Mesothelial cell of epicardium (in vitro differentiated cells): Measurements from ENCODE around the gene DHX58. TPM values are rescaled to one million over a fixed set of nuclear protein-coding genes. Genes with fewer than 3 reads are reported as not detected.
A peak's percentile ranks its signal among the peaks of the same experiment; 100 is the strongest.

Experiments used
- DNase-seq, 2 experiments: peaks; one replicate each; pipeline ENCODE4 v3.0.0; 2021; ENCODE audit warnings: low spot score in 2 of 2; ENCODE audit not compliant: unreplicated experiment in 2 of 2
- H3K27ac Mint-ChIP-seq: 2 replicates; pipeline ENCODE4 v1.8.0; 2021; ENCODE audit warnings: mixed read lengths
- H3K27me3 Mint-ChIP-seq: 2 replicates; pipeline ENCODE4 v1.8.0; 2021; ENCODE audit warnings: low read depth, mixed read lengths
- H3K36me3 Mint-ChIP-seq: 2 replicates; pipeline ENCODE4 v1.8.0; 2021; ENCODE audit warnings: mixed read lengths
- H3K4me1 Mint-ChIP-seq: 2 replicates; pipeline ENCODE4 v1.8.0; 2021; ENCODE audit warnings: mixed read lengths
- H3K4me3 Mint-ChIP-seq: 2 replicates; pipeline ENCODE4 v1.8.0; 2021; ENCODE audit warnings: mild to moderate bottlenecking, moderate library complexity, mixed read lengths
- H3K9me3 Mint-ChIP-seq: 2 replicates; pipeline ENCODE4 v1.8.0; 2021; ENCODE audit warnings: mixed read lengths
- total RNA-seq: library from RNA; stranded (reverse); gene quantifications from 3 replicates; pipeline ENCODE4 v1.2.1, GENCODE V29; 2021
- TF ChIP-seq, protein P1 (sequence below): fragments of 200-600 bp; sonication (generic); IDR thresholded peaks from one replicate; pipeline ENCODE4 v1.5.0; 2021; ENCODE audit warnings: antibody characterized with exemption; ENCODE audit not compliant: unreplicated experiment

DHX58 gene
- total RNA-seq, 1 donor from 2014 or later: 11.3 TPM

DNA sequence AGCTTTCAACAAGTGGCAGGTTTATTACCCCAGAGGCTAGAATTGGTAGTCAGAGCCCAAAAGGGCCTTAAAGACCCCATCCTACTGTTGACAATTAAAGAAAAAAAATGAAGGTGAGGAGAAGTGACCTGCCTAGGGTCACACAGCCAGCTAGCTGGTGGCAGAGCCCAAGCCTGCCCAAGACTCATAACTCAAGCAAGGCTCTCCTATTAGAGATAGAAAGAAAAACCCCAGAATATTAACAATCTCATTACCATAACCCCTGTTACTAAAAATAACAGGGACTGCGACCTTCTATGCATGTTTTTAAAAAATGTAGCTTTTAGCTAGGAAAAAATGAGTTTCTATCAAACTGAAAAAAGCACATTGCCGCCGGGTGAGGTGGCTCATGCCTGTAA lies 24.1 kb upstream of the DHX58 start:
- H3K36me3 Mint-ChIP-seq: peaks cover 5% of the 10 kb centered on the region
- H3K27me3 Mint-ChIP-seq: no peaks in the 10 kb centered on the region
- no peak for DNase-seq
- H3K4me3 Mint-ChIP-seq: no peak overlapping the region
- TF ChIP-seq, protein P1, sequence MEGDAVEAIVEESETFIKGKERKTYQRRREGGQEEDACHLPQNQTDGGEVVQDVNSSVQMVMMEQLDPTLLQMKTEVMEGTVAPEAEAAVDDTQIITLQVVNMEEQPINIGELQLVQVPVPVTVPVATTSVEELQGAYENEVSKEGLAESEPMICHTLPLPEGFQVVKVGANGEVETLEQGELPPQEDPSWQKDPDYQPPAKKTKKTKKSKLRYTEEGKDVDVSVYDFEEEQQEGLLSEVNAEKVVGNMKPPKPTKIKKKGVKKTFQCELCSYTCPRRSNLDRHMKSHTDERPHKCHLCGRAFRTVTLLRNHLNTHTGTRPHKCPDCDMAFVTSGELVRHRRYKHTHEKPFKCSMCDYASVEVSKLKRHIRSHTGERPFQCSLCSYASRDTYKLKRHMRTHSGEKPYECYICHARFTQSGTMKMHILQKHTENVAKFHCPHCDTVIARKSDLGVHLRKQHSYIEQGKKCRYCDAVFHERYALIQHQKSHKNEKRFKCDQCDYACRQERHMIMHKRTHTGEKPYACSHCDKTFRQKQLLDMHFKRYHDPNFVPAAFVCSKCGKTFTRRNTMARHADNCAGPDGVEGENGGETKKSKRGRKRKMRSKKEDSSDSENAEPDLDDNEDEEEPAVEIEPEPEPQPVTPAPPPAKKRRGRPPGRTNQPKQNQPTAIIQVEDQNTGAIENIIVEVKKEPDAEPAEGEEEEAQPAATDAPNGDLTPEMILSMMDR: no peak
- no peak overlapping the region for H3K27ac Mint-ChIP-seq
- H3K4me1 Mint-ChIP-seq: peaks cover 19% of the 10 kb centered on the region
- no peaks in the 10 kb centered on the region for H3K9me3 Mint-ChIP-seq

DNA sequence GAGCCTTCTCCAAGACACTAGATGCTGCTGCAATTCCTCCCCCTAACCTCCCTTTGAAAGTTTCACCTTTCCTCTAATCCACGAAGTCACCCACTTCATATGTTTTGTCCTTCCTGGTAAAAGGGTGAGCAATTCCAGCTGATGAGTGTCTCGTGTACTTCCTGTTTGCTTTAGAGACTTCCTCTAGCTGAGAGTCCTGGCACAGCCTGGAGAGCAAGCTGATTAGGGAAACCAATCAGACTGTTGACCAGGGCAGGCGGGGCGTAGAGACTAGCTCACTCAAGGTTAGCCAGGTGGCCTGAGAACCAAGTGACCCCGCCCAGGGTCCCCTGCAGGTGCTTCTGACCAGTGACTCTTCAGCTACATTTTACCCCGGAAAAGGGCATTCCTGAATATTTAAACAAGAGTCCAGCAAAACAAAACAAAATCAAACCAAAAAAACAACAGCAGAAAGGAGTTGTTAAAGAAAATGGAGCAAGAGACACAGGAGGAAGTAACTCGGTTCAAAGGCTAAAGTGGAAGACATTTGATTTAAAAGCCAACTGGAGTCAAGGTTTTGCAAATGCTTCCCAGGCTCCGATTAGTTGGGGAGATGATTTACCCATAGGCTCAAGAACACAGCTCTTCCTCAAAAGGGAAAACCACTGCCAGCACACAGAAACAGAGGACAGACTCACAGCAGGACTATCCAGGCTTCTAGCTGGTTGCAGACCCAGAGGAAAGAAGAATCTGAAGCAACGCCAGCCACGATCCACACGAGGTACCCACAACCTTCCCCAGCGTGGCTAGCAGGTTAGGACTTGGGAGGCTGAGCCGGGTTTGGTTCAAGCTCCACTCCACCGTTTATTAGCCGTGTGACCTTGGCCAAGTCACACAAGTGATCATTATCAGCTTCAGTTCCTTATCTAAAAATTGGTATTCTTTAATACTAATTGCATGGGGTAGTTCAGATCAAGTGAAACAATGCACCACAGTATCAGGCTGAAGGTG lies 23.4 kb upstream of the DHX58 start:
- no peak for DNase-seq
- no peaks in the 10 kb centered on the region for H3K9me3 Mint-ChIP-seq
- TF ChIP-seq, protein P1: no peak
- peaks cover 17% of the 10 kb centered on the region for H3K4me1 Mint-ChIP-seq
- H3K4me3 Mint-ChIP-seq: no peak overlapping the region
- peak overlapping the region; percentile 90 for H3K27ac Mint-ChIP-seq
- H3K36me3 Mint-ChIP-seq: peaks cover 2% of the 10 kb centered on the region
- H3K27me3 Mint-ChIP-seq: no peaks in the 10 kb centered on the region

DNA sequence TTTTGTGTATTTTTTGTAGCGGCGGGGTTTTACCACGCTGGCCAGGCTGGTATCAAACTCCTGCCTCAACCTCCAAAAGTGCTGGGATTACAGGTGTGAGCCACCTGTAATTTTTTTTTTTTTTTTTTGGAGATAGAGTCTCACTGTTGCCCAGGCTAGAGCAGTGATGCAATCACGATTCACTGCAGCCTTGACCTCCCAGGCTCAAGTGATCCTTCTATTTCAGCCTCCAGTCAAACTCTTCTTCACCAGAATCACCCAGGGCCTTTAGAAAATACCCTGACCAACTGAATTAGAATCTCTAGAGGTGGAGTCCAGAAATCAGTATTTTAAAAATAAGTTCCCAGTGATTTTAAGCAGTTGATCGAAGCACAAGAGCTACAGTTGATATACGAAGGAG lies 22.6 kb upstream of the DHX58 start:
- no peak overlapping the region for H3K4me3 Mint-ChIP-seq
- peak overlapping the region; percentile 90 for H3K27ac Mint-ChIP-seq
- TF ChIP-seq, protein P1: no peak

DNA sequence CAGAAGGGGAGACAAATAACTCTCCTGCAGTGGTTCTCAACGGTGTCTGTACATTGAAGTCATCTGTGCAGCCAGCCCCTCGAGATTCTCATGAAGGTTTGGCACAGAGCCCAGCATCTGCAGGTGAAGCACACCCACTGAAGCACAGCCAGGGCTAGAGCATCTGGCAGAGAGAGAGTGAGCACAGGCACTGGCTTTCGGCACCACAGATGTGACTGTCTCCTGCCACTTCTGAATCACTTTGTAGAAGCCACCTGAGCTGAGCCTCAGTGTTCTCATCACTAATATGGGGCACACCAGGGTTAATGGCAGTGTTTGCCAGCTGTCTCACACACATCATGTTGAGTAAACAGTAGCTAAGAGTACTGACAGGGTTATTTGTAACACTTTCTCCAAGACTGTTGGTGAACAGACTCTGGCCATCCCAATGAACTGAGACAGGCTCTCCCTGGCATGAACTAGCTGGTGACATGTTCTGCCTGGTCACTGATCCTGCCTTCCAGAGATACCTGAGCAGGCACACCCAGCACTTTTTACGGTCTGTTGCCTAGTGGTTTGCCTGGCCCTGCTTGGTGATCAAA lies 21.0 kb upstream of the DHX58 start:
- TF ChIP-seq, protein P1: no peak
- Mint-ChIP-seq H3K27me3 (no peaks in the 10 kb centered on the region), H3K4me3 (no peak overlapping the region), H3K9me3 (no peaks in the 10 kb centered on the region), H3K36me3 (peaks cover 9% of the 10 kb centered on the region), H3K27ac (peak overlapping the region; percentile 63), H3K4me1 (peaks cover 17% of the 10 kb centered on the region)
- DNase-seq: no peak

More for the DNA sequence above, 22.6 kb upstream of the DHX58 start:
- peaks cover 17% of the 10 kb centered on the region for H3K4me1 Mint-ChIP-seq
- H3K36me3 Mint-ChIP-seq: peaks cover 3% of the 10 kb centered on the region
- H3K9me3 Mint-ChIP-seq: no peaks in the 10 kb centered on the region
- no peak for DNase-seq
- H3K27me3 Mint-ChIP-seq: no peaks in the 10 kb centered on the region

DNA sequence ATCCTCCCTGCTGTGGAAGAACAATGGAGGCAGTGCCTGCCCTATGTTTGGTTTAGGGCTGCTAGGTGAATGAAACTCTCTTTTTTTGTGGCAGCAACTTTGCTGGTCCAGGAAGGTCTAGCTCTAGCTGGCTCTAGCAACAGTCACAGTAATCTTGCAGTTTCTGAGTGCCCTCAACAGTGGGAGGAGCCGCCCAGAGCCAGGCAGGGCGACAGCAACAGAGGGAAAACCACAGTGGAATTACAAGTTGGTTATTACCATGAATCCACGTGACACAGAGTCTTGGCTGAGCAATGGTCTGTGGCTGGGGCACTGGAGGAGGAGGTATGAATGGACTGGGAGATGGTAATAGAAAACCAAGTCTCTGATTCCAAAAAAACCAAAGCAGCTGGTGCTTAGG lies 20.4 kb upstream of the DHX58 start:
- Mint-ChIP-seq H3K27me3 (no peaks in the 10 kb centered on the region), H3K27ac (peak overlapping the region; percentile 63), H3K9me3 (no peaks in the 10 kb centered on the region), H3K36me3 (peaks cover 15% of the 10 kb centered on the region), H3K4me3 (no peak overlapping the region), H3K4me1 (peaks cover 17% of the 10 kb centered on the region)
- DNase-seq: no peak
- TF ChIP-seq, protein P1: no peak
